GM12874 (cell line): ENCODE data around the gene OGFOD3.

Source experiments
- TF ChIP-seq, protein P1 (sequence below): IDR thresholded peaks from 2 replicates; pipeline ENCODE4 v1.5.1; 2011; ENCODE audit warnings: low read depth, mild to moderate bottlenecking, control low read depth, low read length, moderate library complexity; ENCODE audit not compliant: insufficient read depth

The OGFOD3 gene

GRCh38 chr17:82378741-82379021, 39.7 kb downstream of the OGFOD3 start:
- TF ChIP-seq, protein P1, sequence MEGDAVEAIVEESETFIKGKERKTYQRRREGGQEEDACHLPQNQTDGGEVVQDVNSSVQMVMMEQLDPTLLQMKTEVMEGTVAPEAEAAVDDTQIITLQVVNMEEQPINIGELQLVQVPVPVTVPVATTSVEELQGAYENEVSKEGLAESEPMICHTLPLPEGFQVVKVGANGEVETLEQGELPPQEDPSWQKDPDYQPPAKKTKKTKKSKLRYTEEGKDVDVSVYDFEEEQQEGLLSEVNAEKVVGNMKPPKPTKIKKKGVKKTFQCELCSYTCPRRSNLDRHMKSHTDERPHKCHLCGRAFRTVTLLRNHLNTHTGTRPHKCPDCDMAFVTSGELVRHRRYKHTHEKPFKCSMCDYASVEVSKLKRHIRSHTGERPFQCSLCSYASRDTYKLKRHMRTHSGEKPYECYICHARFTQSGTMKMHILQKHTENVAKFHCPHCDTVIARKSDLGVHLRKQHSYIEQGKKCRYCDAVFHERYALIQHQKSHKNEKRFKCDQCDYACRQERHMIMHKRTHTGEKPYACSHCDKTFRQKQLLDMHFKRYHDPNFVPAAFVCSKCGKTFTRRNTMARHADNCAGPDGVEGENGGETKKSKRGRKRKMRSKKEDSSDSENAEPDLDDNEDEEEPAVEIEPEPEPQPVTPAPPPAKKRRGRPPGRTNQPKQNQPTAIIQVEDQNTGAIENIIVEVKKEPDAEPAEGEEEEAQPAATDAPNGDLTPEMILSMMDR = no peak

DNA sequence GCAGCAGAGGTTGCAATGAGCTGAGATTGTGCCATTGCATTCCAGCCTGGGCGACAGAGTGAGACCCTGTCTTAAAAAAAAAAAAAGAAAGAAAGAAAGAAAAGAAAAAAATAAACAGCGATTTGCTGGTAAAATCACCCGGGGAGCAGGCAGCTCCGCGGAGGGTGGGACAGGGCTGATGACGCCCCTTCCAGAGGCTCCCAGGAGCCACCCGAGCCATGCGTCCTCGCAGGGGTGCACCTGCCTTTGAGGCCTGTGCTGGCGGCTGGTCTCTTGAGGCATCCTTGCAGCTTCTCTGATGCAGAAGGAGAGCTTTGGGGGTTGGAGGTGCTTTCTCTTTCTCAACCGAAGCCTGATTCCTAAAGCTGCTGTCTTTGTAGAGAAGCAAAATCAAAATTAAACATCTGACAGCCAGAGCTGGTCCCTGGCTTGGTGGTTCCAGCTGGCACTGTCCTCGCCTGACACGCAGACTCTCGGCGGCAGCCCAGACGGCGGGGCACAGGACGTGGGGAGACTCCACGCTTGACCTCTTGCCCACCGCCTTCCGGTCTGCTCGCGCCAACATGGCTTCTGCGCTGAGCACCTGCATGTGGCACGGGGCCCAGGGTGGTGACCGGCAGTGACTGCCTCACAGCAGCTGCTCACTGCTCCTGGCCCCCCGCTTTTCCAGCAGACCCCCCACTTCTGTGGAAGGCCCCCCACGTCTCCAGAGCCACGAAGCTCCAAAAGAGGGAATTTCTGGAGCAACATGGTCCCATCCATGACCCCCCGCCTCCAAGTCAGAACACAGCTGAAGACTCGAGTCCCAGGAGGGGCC, 40.3 kb downstream of the OGFOD3 start:
- TF ChIP-seq, protein P1 = no peak

DNA sequence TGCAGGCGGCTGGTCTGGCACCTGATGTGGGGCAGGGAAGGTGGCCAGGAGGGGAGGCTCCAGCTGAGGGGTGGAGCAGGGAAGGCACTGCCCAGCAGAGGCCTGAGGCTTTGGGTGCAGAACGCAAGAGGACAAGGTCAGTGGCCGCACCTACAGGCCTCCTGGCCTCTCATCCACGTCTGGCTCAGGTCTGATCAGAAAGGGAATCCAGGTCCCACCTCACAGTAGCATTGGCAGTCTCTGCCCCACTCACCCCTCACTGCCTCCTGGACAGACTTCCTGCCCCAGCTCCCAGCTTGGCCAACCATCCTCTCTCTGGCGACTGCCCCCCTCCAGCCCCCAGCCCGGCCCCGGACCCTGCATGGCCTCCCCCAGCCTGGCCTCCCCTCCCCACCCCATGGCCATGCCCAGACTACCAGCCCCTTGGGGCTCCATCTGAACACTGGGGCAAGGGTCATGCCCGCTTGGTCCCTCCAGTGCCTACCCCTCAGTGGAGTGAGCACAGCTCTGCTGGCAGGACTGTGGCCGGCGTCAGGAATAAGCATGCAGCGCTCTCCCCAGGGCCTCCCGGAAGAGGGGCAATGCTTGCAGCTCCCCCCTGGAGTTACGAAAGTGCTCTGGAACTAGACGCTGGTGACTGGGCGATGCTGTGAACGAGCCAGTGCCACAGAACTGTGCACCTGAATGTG, 42.2 kb downstream of the OGFOD3 start:
- TF ChIP-seq, protein P1 = no peak

DNA sequence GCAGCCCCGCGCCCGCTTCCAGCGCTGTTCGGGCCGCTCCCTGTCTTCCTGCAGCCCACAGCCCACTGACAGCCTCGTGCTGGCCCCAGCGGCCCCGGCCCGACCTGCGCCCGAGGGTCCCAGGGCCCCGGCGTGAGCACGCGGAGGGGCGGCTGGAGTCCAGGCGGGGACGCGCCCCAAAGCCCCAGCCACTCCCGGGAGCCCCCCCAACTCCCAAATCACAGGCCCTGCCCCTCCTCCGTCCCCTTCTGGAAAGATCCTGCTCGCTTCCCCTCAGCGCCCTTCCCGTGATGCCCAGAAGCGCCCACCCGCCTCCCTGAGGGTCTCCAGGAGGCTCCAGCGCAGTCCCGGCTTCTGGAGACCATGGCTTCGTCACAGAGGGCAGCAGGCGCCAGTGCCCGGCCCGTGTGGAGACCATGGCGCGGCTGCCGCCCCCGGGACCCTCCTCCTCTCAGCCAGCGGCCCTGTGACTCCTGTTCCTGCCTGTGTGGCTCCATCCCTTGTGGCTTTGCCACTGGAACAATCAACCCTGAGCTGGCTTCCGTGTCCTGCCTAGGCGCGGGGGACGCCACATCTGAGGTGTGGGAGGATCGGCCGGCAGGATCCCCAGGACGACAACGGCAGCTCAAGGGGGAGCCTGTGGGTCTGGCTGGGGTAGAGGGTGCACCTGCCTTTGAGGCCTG, 42.9 kb downstream of the OGFOD3 start:
- TF ChIP-seq, protein P1 = no peak

GRCh38 chr17:82374626-82375331, 43.6 kb downstream of the OGFOD3 start:
- TF ChIP-seq, protein P1 = no peak

DNA sequence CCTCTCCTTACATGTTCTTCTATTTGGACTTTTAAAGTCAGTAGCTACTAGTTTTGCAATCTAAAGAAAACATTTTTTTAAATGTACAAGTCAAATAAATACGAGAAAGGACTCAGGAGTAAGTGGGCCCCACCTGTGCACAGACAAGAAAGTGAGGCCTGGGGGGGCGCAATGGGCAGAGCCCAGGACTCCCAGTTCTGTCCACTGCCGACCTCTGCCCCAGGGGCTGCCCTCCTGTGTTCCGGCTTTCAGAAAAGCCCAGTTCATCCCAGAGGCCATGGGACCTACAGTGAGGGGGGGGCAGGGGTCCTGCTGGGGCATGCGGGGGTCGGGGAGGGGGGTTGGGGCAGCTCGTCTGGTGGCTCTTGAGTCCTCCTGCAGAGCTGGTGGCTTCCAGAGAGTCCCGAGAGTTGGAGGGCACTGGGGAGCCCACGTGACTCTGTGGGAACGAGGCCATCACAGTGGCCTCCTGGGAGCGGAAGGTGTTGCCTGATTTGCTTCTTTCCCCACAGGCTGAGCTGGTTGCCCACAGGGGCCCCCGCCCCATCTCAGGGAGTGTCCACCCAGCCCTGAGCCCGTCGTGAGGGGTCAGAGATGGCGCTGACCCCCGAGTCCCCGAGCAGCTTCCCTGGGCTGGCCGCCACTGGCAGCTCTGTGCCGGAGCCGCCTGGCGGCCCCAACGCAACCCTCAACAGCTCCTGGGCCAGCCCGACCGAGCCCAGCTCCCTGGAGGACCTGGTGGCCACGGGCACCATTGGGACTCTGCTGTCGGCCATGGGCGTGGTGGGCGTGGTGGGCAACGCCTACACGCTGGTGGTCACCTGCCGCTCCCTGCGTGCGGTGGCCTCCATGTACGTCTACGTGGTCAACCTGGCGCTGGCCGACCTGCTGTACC, 44.4 kb downstream of the OGFOD3 start:
- TF ChIP-seq, protein P1 = no peak
